NCI-H1092 treated with DMSO at 0.1 percent for 48 hours (cell line): ENCODE results near the gene ADGRF3.
"Not testable (repeated sequence)": the region's sequence is repeated elsewhere in the genome, so short reads cannot be mapped to it uniquely, and the experiment has no call there.

Experiments used
- DNase-seq: peaks from one replicate; lab custom pipeline; 2025; lab: John Stamatoyannopoulos, UW

ADGRF3 gene

GRCh38 chr2:26276484-26277227 is 69.9 kb downstream of the ADGRF3 start:
- DNase-seq, result no peak

GRCh38 chr2:26274058-26274613 is 72.5 kb downstream of the ADGRF3 start:
- DNase-seq, result no peak

DNA sequence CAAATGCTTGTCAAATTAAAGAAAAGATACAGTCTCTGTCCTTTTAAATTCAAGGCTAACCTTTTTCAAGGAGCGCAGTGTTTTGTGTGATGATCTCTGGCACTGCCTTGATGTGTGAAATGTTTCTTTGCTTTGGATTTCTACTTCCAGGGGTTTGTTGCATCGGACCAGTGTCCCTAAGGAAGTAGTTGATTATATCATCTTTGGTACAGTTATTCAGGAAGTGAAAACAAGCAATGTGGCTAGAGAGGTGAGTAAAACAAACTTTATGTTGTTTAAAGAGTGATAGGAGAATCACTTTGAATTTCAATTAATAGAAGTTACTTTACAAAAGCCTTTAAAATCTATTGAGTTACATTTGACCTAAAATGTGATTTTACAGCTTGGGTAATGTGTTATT is 73.1 kb downstream of the ADGRF3 start:
- no peak for DNase-seq

DNA sequence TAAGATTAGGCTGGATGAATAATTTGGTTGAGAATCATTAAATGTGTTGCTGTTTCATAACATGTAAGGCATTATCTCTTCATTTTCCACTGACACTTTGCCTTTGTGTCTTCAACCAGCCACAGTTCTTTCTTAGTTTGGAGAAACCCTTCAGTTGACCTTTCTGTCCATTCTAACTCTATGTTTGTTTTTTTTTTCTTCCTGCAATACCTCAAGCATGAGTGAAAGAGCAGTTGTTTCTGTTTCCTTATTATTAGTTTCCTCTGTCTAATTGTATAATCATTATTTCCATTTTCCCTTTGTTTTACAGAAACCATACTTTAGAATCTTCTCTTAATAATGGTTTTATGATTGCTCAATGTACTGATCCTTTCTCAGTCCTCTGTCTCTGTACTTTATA is 76.2 kb downstream of the ADGRF3 start:
- DNase-seq, result no peak

DNA sequence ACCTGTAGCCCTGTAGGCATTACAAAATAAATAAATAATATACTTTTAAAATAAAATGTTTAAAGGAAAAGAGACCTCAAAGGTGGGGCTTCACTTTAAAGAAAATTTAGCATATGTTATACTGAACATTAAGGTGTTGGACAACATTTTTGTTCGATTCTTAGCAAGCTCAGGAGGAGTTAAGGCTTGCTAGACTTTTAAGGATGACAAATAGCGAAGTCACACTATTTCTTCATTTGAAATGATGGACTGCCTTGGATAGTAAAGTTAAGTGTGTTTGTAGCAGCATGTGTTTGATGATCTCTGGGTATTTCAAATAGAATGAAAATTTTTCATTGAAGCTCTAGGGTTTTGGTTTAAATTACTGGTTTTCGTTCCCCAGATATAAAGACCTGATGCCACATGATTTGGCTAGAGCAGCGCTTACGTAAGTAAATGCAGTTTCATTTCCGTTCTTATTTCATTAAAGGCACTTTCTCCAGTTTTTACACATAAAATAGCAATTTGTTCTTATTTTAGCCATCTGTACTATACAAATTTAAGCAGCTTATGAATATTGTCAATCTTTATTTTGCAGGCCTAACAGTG is 76.9 kb downstream of the ADGRF3 start:
- DNase-seq, result no peak

GRCh38 chr2:26268670-26269385 is 77.8 kb downstream of the ADGRF3 start:
- DNase-seq, result not testable (repeated sequence)

- DNase-seq, result no peak
These were observed 78.4 kb downstream of the ADGRF3 start for GRCh38 chr2:26268213-26268612.

DNA sequence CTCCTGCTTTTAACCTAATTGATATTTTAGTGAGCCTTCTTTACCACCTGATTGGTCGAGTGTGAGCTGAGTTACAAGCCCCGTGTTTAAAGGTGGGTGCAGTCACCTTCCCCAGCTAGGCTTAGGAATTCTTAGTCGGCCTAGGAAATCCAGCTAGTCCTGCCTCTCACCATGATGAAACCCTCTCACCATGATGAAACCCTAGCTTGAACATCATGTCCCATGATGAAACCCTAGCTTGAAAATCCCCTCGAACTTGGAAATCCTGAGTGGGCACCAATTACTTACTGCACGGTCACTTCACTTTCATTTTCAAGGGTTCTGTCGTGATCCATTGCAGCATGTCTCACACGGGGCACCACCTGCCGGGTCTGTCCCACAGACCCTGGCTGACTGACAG is 87.8 kb downstream of the ADGRF3 start:
- not testable (repeated sequence) for DNase-seq
